ENCODE results near the gene SVEP1. TPM values are rescaled to one million over a fixed set of nuclear protein-coding genes. Genes with fewer than 3 reads are reported as not detected.

Gene SVEP1
- polyA plus RNA-seq, 3 donors, result under 0.01 TPM; not detected in 2

- Histone ChIP-seq H3K9ac (ENCODE audit: insufficient read depth, low read length, poor library complexity, severe bottlenecking) (no peak overlapping the region), H4K20me1 (ENCODE audit: insufficient read depth, low read length) (no peaks in the 10 kb centered on the region), H2AFZ (ENCODE audit: insufficient read depth, low read depth, low read length, poor library complexity, severe bottlenecking) (no peak overlapping the region), H3K4me1 (ENCODE audit: control insufficient read depth in 1 of 2, insufficient read depth in 2 of 2, low read length in 2 of 2) (no peaks in the 10 kb centered on the region), H3K9me3 (replicated peaks in 1 of 2; ENCODE audit: control insufficient read depth in 1 of 2, insufficient read depth in 1 of 2, low read length in 2 of 2) (no peaks in the 10 kb centered on the region), H3K36me3 (replicated peaks in 1 of 2; ENCODE audit: control insufficient read depth in 1 of 2, insufficient read depth in 2 of 2, low read length in 2 of 2) (no peaks in the 10 kb centered on the region), H3K27me3 (ENCODE audit: control insufficient read depth in 2 of 2, insufficient read depth in 2 of 2, low read length in 2 of 2) (peaks cover 2 to 3% of the 10 kb centered on the region in 2 donors), H3K27ac (ENCODE audit: low read depth in 1 of 2, low read length in 2 of 2) (no peak overlapping the region), H3K79me2 (ENCODE audit: insufficient read depth, low read length) (no peaks in the 10 kb centered on the region), H3K4me3 (replicated peaks in 1 of 3; ENCODE audit: low read depth in 2 of 3, low read length in 3 of 3) (no peak overlapping the region), H3K4me2 (replicated peaks; ENCODE audit: extremely low read depth, low read length, poor library complexity, severe bottlenecking) (no peak overlapping the region)
- H3K27me3 Mint-ChIP-seq (ENCODE audit: low read depth in 3 of 3), result peaks cover 0 to 9% (median 0%) of the 10 kb centered on the region in 3 donors
- no peak for DNase-seq
- H3K27ac Mint-ChIP-seq, result no peak overlapping the region
- H3K36me3 Mint-ChIP-seq, result no peaks in the 10 kb centered on the region
- WGBS (ENCODE audit: insufficient coverage), result 96% methylated on average over 3 of the region's 4 CpGs
- intact Hi-C loops (cut with micrococcal nuclease), result no loop called here
- no peaks in the 10 kb centered on the region for H3K4me1 Mint-ChIP-seq
- no peak for TF ChIP-seq CTCF (IDR thresholded peaks at IDR 0.05)
- H3K9me3 Mint-ChIP-seq, result peaks cover 0 to 3% (median 0%) of the 10 kb centered on the region in 7 donors
- H3K4me3 Mint-ChIP-seq, result no peak overlapping the region
These were observed 139.4 kb downstream of the SVEP1 start for GRCh38 chr9:110440172-110440571.

GRCh38 chr9:110432253-110432652 is 147.3 kb downstream of the SVEP1 start:
- H2AFZ ChIP-seq (ENCODE audit: insufficient read depth, low read depth, low read length, poor library complexity, severe bottlenecking), result no peak overlapping the region
- H3K4me2 ChIP-seq (replicated peaks; ENCODE audit: extremely low read depth, low read length, poor library complexity, severe bottlenecking), result no peak overlapping the region
- WGBS (ENCODE audit: insufficient coverage), result 100% methylated on average over 3 of the region's 3 CpGs
- Mint-ChIP-seq H3K9me3 (peaks cover 0 to 3% (median 0%) of the 10 kb centered on the region in 7 donors), H3K4me3 (no peak overlapping the region), H3K27ac (no peak overlapping the region), H3K36me3 (no peaks in the 10 kb centered on the region), H3K4me1 (peaks cover 4% of the 10 kb centered on the region), H3K27me3 (ENCODE audit: low read depth in 3 of 3) (peaks cover 0 to 7% (median 3%) of the 10 kb centered on the region in 3 donors)
- H3K27me3 ChIP-seq (ENCODE audit: control insufficient read depth in 2 of 2, insufficient read depth in 2 of 2, low read length in 2 of 2), result peaks cover 0 to 3% of the 10 kb centered on the region in 2 donors
- no peaks in the 10 kb centered on the region for H3K4me1 ChIP-seq (ENCODE audit: control insufficient read depth in 1 of 2, insufficient read depth in 2 of 2, low read length in 2 of 2)
- DNase-seq, result no peak
- H4K20me1 ChIP-seq (ENCODE audit: insufficient read depth, low read length), result no peaks in the 10 kb centered on the region
- H3K27ac ChIP-seq (ENCODE audit: low read depth in 1 of 2, low read length in 2 of 2), result no peak overlapping the region
- intact Hi-C loops (cut with micrococcal nuclease), result no loop called here
- no peaks in the 10 kb centered on the region for H3K79me2 ChIP-seq (ENCODE audit: insufficient read depth, low read length)
- no peaks in the 10 kb centered on the region for H3K9me3 ChIP-seq (replicated peaks in 1 of 2; ENCODE audit: control insufficient read depth in 1 of 2, insufficient read depth in 1 of 2, low read length in 2 of 2)
- TF ChIP-seq CTCF (IDR thresholded peaks at IDR 0.05), result no peak
- H3K4me3 ChIP-seq (replicated peaks in 1 of 3; ENCODE audit: low read depth in 2 of 3, low read length in 3 of 3), result no peak overlapping the region
- H3K9ac ChIP-seq (ENCODE audit: insufficient read depth, low read length, poor library complexity, severe bottlenecking), result no peak overlapping the region
- H3K36me3 ChIP-seq (replicated peaks in 1 of 2; ENCODE audit: control insufficient read depth in 1 of 2, insufficient read depth in 2 of 2, low read length in 2 of 2), result no peaks in the 10 kb centered on the region

All from CD14-positive monocyte (primary cell).